GM12801 (cell line): ENCODE results near the gene FOXO6.

Experiments
- TF ChIP-seq, protein P1 (sequence below): IDR thresholded peaks from one replicate; pipeline ENCODE4 v1.5.1; 2011; ENCODE audit warnings: control low read depth; ENCODE audit not compliant: insufficient read length; ENCODE audit errors: extremely low read depth

The FOXO6 gene

DNA sequence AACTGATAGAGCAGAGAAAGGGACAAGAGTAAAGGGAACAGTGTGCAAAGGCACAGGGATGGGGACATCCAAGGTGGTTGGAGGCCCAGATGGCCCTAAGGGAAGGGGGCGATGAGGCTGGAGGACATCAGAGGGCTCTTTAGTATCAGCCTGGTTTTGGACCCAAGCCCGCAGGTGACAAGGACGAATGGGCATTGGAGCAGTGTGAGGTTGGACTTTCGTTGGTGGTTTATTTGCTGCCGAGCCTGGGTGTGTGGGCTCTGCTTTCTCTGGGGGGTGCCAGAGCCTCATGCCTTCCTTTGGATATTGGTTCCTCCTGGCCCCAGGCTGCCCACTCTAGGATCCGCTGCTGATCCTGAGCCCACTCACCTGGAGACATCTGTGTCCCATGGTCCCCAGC, 12.1 kb downstream of the FOXO6 start:
- TF ChIP-seq, protein P1, sequence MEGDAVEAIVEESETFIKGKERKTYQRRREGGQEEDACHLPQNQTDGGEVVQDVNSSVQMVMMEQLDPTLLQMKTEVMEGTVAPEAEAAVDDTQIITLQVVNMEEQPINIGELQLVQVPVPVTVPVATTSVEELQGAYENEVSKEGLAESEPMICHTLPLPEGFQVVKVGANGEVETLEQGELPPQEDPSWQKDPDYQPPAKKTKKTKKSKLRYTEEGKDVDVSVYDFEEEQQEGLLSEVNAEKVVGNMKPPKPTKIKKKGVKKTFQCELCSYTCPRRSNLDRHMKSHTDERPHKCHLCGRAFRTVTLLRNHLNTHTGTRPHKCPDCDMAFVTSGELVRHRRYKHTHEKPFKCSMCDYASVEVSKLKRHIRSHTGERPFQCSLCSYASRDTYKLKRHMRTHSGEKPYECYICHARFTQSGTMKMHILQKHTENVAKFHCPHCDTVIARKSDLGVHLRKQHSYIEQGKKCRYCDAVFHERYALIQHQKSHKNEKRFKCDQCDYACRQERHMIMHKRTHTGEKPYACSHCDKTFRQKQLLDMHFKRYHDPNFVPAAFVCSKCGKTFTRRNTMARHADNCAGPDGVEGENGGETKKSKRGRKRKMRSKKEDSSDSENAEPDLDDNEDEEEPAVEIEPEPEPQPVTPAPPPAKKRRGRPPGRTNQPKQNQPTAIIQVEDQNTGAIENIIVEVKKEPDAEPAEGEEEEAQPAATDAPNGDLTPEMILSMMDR, result no peak

DNA sequence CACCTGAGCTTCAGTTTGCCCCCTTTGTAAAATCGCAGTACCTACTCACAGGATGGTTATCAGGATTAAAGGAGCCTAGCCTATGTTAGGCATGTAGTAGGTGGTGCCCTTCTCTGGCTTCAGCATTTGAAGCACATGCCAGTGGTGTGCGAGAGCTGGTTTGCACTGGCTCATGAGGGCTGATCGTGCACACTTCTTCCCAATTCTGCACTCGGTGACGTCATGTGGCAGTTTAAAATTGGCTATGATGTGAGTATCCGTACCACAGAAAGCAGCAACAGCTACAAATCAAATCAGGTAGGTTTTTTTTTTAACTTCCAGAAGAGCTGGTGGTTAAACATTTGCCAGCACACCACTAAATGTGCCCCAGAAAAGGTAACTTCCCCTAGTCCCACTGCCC, 13.5 kb downstream of the FOXO6 start:
- TF ChIP-seq, protein P1, result no peak

DNA sequence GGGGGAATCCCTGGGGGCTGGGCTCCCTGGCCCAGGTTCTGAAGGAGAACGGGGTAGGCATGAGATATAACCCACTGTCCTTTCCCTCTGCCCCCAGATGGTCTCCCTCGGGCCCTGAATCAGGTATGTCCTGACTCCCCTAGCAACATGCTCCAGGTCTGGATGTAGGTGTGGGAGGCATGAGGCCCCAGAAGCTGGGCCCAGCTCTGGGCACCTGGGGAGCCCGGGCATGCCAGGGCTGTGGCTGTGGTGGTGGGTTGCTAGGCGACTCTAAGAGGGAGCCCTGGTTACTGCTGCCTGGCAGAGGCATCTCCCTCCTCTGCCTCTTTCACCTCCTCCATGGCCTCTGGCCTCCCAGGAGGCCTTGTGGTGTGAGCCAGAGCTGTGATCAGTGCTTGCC, 16.2 kb downstream of the FOXO6 start:
- TF ChIP-seq, protein P1, result no peak

DNA sequence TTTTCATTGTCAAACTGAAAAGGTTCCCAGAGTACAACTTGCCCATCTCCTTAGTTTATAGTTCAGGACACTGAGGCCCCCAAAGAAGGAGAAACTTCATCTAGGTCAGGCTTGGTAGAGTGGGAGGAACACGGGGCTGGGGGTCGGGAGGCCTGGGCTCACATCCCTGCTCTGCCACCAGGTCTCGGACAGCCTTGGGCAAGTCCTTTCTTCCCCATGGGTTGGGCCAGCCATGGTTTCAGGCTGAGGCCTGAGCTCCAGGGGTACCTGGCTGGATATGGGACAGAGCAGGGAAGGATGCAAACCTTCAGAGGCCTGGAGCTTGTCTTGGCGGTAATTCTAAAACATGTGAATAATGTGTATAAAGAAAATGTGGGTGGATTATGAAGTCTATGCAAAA, 17.0 kb downstream of the FOXO6 start:
- TF ChIP-seq, protein P1, result no peak

DNA sequence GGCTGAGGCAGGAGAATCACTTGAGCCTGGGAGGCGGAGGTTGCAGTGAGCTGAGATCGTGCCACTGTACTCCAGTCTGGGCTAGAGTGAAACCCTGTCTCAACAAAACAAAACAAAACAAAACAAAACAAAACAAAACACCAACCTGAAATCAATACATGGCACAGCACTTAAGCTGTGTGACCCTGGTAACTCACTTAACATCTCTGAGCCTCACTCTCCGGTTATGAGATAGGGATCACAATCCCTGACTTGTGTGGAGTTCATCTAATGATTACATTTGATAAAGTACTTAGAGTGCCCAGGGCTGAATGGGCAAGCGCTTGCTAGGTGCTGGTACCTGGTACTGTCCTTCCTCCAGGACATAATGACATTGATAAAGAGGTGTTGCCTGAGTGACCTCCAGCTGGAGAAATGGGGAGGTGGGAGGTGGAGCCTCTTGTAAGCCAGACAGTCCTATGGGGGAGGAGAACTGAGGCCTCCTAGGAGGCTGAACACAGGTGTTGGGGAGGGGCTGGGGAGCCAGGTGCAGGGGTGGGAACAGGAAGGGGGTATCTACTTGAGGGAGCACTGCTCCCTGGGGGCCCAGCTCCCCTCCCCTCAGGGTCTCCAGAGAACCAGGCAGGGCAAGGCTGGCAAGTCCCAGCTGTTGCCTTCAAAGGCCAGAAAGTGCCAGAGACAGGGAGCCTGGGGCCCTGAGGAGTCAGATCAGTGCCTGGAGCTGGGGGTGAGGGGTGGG, 17.9 kb downstream of the FOXO6 start:
- TF ChIP-seq, protein P1, result no peak

DNA sequence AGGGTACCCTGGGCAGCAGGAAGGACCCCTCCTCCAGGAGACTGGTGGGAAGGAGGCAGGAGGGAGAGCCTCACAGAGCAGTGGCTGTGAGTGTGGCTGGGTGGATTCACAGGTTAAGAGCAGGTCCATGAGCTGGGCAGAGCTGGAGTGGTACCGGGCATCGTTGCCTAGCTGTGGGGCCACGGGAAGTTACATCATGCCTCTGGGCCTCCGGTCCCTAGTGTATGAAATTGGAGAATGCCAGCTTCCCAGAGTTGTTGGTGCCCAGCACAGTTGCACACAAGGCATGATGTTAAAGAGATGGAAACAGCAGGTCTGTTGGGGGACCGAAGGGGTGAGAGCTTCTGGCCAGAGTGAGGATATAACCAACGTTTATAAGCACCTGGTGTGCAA, 18.5 kb downstream of the FOXO6 start:
- TF ChIP-seq, protein P1, result no peak

DNA sequence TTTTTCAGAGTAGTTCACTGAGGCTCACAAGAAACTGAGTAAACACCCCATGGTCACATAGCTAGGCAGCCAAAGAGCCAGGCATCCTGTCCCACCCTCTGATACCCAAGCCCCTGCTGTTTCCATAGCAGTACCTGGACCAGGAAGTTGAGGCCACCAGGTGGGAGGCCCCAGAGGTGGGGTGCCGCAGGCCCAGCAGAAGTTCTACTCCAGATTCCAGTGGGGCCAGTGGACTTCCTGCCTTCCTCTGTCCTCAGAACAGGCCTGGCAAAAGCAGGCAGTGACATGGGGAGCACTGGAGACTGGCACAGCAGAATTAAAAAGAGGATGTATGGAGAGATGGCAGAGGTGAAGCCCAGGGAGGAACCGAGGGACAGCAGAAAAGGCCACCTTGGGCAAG, 19.0 kb downstream of the FOXO6 start:
- TF ChIP-seq, protein P1, result no peak
